WTC11 (cell line): ENCODE measurements around the gene FLYWCH2.

Experiments used
- CREB1 ChIP-seq: sonication (generic); formaldehyde crosslinking; IDR thresholded peaks from 2 replicates; pipeline ENCODE4 v1.8.0; 2023; ENCODE audit warnings: mild to moderate bottlenecking, missing genetic modification reagents
- CTCF ChIP-seq: fragments of 200-600 bp; IDR thresholded peaks from 2 replicates; pipeline ENCODE4 v1.8.0; 2022; ENCODE audit warnings: antibody characterized with exemption
- FOXJ3 ChIP-seq: sonication (generic); formaldehyde crosslinking; IDR thresholded peaks from 2 replicates; pipeline ENCODE4 v1.9.0; 2021; ENCODE audit warnings: missing genetic modification reagents, mild to moderate bottlenecking, borderline replicate concordance
- MAX ChIP-seq: sonication (generic); formaldehyde crosslinking; IDR thresholded peaks from 2 replicates; pipeline ENCODE4 v1.8.0; 2022; ENCODE audit warnings: mild to moderate bottlenecking, missing genetic modification reagents
- NFE2L1 ChIP-seq: sonication (generic); formaldehyde crosslinking; IDR thresholded peaks from 2 replicates; pipeline ENCODE4 v1.8.1; 2023; ENCODE audit warnings: missing genetic modification reagents
- TCF7 ChIP-seq: sonication (generic); formaldehyde crosslinking; IDR thresholded peaks from 2 replicates; pipeline ENCODE4 v1.8.0; 2022; ENCODE audit warnings: mild to moderate bottlenecking, low read depth, missing genetic modification reagents, moderate library complexity
- TF ChIP-seq, protein P1 (sequence below): sonication (generic); formaldehyde crosslinking; IDR thresholded peaks from 2 replicates; pipeline ENCODE4 v1.8.1; 2022; ENCODE audit warnings: low read depth, missing genetic modification reagents, borderline replicate concordance
- TF ChIP-seq, protein P2 (sequence below): sonication (generic); formaldehyde crosslinking; IDR thresholded peaks from 2 replicates; pipeline ENCODE4 v1.8.1; 2023; ENCODE audit warnings: mild to moderate bottlenecking, missing genetic modification reagents, moderate library complexity
- TF ChIP-seq, protein P3 (sequence below): sonication (generic); formaldehyde crosslinking; IDR thresholded peaks from 2 replicates; pipeline ENCODE4 v1.8.0; 2022; ENCODE audit warnings: mild to moderate bottlenecking, missing genetic modification reagents

- TF ChIP-seq TCF7 (CRISPR knock-in tag) (no peak), CTCF (no peak), NFE2L1 (CRISPR knock-in tag) (no peak), MAX (no peak), FOXJ3 (no peak), CREB1 (CRISPR knock-in tag) (no peak)
- TF ChIP-seq, protein P1, sequence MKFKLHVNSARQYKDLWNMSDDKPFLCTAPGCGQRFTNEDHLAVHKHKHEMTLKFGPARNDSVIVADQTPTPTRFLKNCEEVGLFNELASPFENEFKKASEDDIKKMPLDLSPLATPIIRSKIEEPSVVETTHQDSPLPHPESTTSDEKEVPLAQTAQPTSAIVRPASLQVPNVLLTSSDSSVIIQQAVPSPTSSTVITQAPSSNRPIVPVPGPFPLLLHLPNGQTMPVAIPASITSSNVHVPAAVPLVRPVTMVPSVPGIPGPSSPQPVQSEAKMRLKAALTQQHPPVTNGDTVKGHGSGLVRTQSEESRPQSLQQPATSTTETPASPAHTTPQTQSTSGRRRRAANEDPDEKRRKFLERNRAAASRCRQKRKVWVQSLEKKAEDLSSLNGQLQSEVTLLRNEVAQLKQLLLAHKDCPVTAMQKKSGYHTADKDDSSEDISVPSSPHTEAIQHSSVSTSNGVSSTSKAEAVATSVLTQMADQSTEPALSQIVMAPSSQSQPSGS = no peak
- TF ChIP-seq, protein P2, sequence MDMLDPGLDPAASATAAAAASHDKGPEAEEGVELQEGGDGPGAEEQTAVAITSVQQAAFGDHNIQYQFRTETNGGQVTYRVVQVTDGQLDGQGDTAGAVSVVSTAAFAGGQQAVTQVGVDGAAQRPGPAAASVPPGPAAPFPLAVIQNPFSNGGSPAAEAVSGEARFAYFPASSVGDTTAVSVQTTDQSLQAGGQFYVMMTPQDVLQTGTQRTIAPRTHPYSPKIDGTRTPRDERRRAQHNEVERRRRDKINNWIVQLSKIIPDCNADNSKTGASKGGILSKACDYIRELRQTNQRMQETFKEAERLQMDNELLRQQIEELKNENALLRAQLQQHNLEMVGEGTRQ (CRISPR knock-in tag) = no peak
- TF ChIP-seq, protein P3, sequence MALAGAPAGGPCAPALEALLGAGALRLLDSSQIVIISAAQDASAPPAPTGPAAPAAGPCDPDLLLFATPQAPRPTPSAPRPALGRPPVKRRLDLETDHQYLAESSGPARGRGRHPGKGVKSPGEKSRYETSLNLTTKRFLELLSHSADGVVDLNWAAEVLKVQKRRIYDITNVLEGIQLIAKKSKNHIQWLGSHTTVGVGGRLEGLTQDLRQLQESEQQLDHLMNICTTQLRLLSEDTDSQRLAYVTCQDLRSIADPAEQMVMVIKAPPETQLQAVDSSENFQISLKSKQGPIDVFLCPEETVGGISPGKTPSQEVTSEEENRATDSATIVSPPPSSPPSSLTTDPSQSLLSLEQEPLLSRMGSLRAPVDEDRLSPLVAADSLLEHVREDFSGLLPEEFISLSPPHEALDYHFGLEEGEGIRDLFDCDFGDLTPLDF (CRISPR knock-in tag) = no peak
Measured at GRCh38 chr16:2925951-2926649, 43.1 kb downstream of the FLYWCH2 start.
